ENCODE data around the gene C1D. TPM values are rescaled to one million over a fixed set of nuclear protein-coding genes. Genes with fewer than 3 reads are reported as not detected.
A peak's percentile ranks its signal among the peaks of the same experiment; 100 is the strongest.

Gene C1D
- total and polyA plus RNA-seq, 2 experiments from 2014 or later, result 30.1 to 39.7 TPM

GRCh38 chr2:68098291-68098797 lies 35.5 kb upstream of the C1D start:
- TF ChIP-seq ZNF331 (CRISPR knock-in tag; IDR thresholded peaks at IDR 0.05; ENCODE audit: low read depth) (no peak), CTCF (conservative IDR thresholded peaks at IDR 0.05; ENCODE audit: low read depth in 2 of 2) (peak in 1 of 2 experiments; percentile 33; a peak in 2 of 4 replicates)

GRCh38 chr2:68094111-68094510 lies 31.3 kb upstream of the C1D start:
- Mint-ChIP-seq H3K27me3 (ENCODE audit: insufficient read depth, low read depth, poor library complexity) (no peaks in the 10 kb centered on the region), H3K4me3 (no peak overlapping the region), H3K36me3 (ENCODE audit: low read depth) (no peaks in the 10 kb centered on the region), H3K4me1 (peaks cover 4% of the 10 kb centered on the region; the same call in 1 of the 3 replicates), H3K9me3 (no peaks in the 10 kb centered on the region), H3K27ac (no peak overlapping the region)
- Histone ChIP-seq H3K36me3 (ENCODE audit: insufficient read depth) (no peaks in the 10 kb centered on the region), H3K4me1 (ENCODE audit: insufficient read depth) (no peaks in the 10 kb centered on the region), H3K4me2 (no peak overlapping the region), H2AFZ (no peak overlapping the region), H3K27me3 (ENCODE audit: insufficient read depth) (no peaks in the 10 kb centered on the region), H3K27ac (ENCODE audit: low read depth) (no peak overlapping the region), H3F3A (replicated peaks; ENCODE audit: low read depth) (no peaks in the 10 kb centered on the region), H4K20me1 (replicated peaks; ENCODE audit: insufficient read depth) (no peaks in the 10 kb centered on the region), H3K9me2 (ENCODE audit: insufficient read depth) (no peaks in the 10 kb centered on the region), H3K79me2 (replicated peaks; ENCODE audit: insufficient read depth) (no peaks in the 10 kb centered on the region), H3K4me3 (no peak overlapping the region)
- no peak for TF ChIP-seq NANOG (IDR thresholded peaks at IDR 0.05; ENCODE audit: borderline replicate concordance)
- DNase-seq (ENCODE audit: low spot score), result no peak
- no peak for ATAC-seq

More at GRCh38 chr2:68098291-68098797, 35.5 kb upstream of the C1D start:
- Mint-ChIP-seq H3K4me1 (peaks cover 4% of the 10 kb centered on the region; the same call in 1 of the 3 replicates), H3K27me3 (ENCODE audit: insufficient read depth, low read depth, poor library complexity) (no peaks in the 10 kb centered on the region), H3K9me3 (no peaks in the 10 kb centered on the region), H3K4me3 (no peak overlapping the region), H3K36me3 (ENCODE audit: low read depth) (no peaks in the 10 kb centered on the region), H3K27ac (no peak overlapping the region)
- DNase-seq (ENCODE audit: low spot score) (no peak), ATAC-seq (no peak)
- H3K27ac ChIP-seq (ENCODE audit: low read depth), result no peak overlapping the region
- H3K4me3 ChIP-seq, result no peak overlapping the region
- no peaks in the 10 kb centered on the region for H3K4me1 ChIP-seq (ENCODE audit: insufficient read depth)
- H3K27me3 ChIP-seq (ENCODE audit: insufficient read depth), result no peaks in the 10 kb centered on the region
- H3K79me2 ChIP-seq (replicated peaks; ENCODE audit: insufficient read depth), result no peaks in the 10 kb centered on the region
- H3K36me3 ChIP-seq (ENCODE audit: insufficient read depth), result no peaks in the 10 kb centered on the region
- no peaks in the 10 kb centered on the region for H3F3A ChIP-seq (replicated peaks; ENCODE audit: low read depth)
- H2AFZ ChIP-seq, result no peak overlapping the region
- H4K20me1 ChIP-seq (replicated peaks; ENCODE audit: insufficient read depth), result no peaks in the 10 kb centered on the region
- no peaks in the 10 kb centered on the region for H3K9me2 ChIP-seq (ENCODE audit: insufficient read depth)
- H3K4me2 ChIP-seq, result no peak overlapping the region

GRCh38 chr2:68093634-68094033 lies 30.8 kb upstream of the C1D start:
- H3K4me1 ChIP-seq (ENCODE audit: insufficient read depth), result 0 out of 2 replicates have a peak, but pooled peaks cover under 1% of the 10 kb centered on the region
- DNase-seq (ENCODE audit: low spot score) (no peak), ATAC-seq (no peak)
- no peak for TF ChIP-seq ZNF114 (CRISPR knock-in tag; IDR thresholded peaks at IDR 0.05)
- no peak overlapping the region for H3K4me3 ChIP-seq
- H3K4me2 ChIP-seq, result no peak overlapping the region
- no peaks in the 10 kb centered on the region for H3K36me3 Mint-ChIP-seq (ENCODE audit: low read depth)
- no peaks in the 10 kb centered on the region for H3K79me2 ChIP-seq (replicated peaks; ENCODE audit: insufficient read depth)
- no peak overlapping the region for H3K4me3 Mint-ChIP-seq
- H3K9me3 Mint-ChIP-seq, result no peaks in the 10 kb centered on the region
- H3K27me3 Mint-ChIP-seq (ENCODE audit: insufficient read depth, low read depth, poor library complexity), result no peaks in the 10 kb centered on the region
- H3K4me1 Mint-ChIP-seq, result peaks cover 4% of the 10 kb centered on the region; the same call in 1 of the 3 replicates
- H2AFZ ChIP-seq, result no peak overlapping the region
- no peak overlapping the region for H3K27ac ChIP-seq (ENCODE audit: low read depth)
- H3K27ac Mint-ChIP-seq, result no peak overlapping the region
- no peaks in the 10 kb centered on the region for H3K36me3 ChIP-seq (ENCODE audit: insufficient read depth)
- H3K9me2 ChIP-seq (ENCODE audit: insufficient read depth), result no peaks in the 10 kb centered on the region
- no peaks in the 10 kb centered on the region for H3K27me3 ChIP-seq (ENCODE audit: insufficient read depth)
- no peaks in the 10 kb centered on the region for H4K20me1 ChIP-seq (replicated peaks; ENCODE audit: insufficient read depth)
- H3F3A ChIP-seq (replicated peaks; ENCODE audit: low read depth), result no peaks in the 10 kb centered on the region

All from GM23338 (cell line).